Measurements from ENCODE around the gene GTF2H2C.
"Not testable (repeated sequence)": the region's sequence is repeated elsewhere in the genome, so short reads cannot be mapped to it uniquely, and the experiment has no call there.

GRCh38 chr5:69515570-69515969 lies 44.4 kb upstream of the GTF2H2C start:
- TF ChIP-seq CTCF (conservative IDR thresholded peaks at IDR 0.05; ENCODE audit: low read length); EZH2phosphoT487 (IDR thresholded peaks at IDR 0.05; ENCODE audit: borderline replicate concordance, low read depth, low read length): not testable (repeated sequence)

Measured in OCI-LY7 (cell line).